Liver (tissue), 3 donors: ENCODE data around the gene ZNF771.
A peak's percentile ranks its signal among the peaks of the same experiment; 100 is the strongest.

Experiments used
- ATF3 ChIP-seq: IDR thresholded peaks from 2 replicates; pipeline ENCODE4 v1.6.1; 2016; ENCODE audit warnings: antibody characterized with exemption
- CTCF ChIP-seq: fragments of 150-350 bp; IDR thresholded peaks from 2 replicates; pipeline ENCODE4 v1.5.1; 2017; ENCODE audit warnings: improper control_type of control experiment, low read depth, low read length; ENCODE audit not compliant: missing input control
- FOXA1 ChIP-seq: IDR thresholded peaks from 2 replicates; pipeline ENCODE4 v1.6.1; 2016; ENCODE audit warnings: antibody characterized with exemption
- GABPA ChIP-seq, 2 donors: IDR thresholded peaks in 1 of 2; conservative IDR thresholded peaks in 1 of 2; 2 replicates each; pipeline ENCODE4 v1.6.1; 2016; ENCODE audit warnings: antibody characterized with exemption in 2 of 2, mild to moderate bottlenecking in 1 of 2, moderate library complexity in 1 of 2
- HNF4A ChIP-seq, 2 donors: conservative IDR thresholded peaks; 2 replicates each; pipeline ENCODE4 v1.6.1; 2016; ENCODE audit warnings: antibody characterized with exemption in 2 of 2, mild to moderate bottlenecking in 2 of 2
- TAF1 ChIP-seq: conservative IDR thresholded peaks from 2 replicates; pipeline ENCODE4 v1.6.1; 2016; ENCODE audit warnings: antibody characterized with exemption, mild to moderate bottlenecking
- YY1 ChIP-seq: IDR thresholded peaks from 2 replicates; pipeline ENCODE4 v1.6.1; 2016; ENCODE audit warnings: antibody characterized with exemption, mild to moderate bottlenecking
- ZBTB33 ChIP-seq: IDR thresholded peaks from 2 replicates; pipeline ENCODE4 v1.6.1; 2016; ENCODE audit warnings: antibody characterized with exemption
- donor health status: healthy.
- donor health status: healthy.

GRCh38 chr16:30378236-30379157 is 28.9 kb upstream of the ZNF771 start:
- no peak for TF ChIP-seq CTCF
- peak in 1 of 2 donors; percentile 46 for TF ChIP-seq GABPA (IDR thresholded peaks at IDR 0.05 in 1 of 2, conservative IDR thresholded peaks at IDR 0.05 in 1 of 2)
- TF ChIP-seq YY1, result peak; percentile 20
- no peak for TF ChIP-seq ATF3
- TF ChIP-seq HNF4A (conservative IDR thresholded peaks at IDR 0.05), result no peak
- no peak for TF ChIP-seq ZBTB33
- no peak for TF ChIP-seq TAF1
- no peak for TF ChIP-seq FOXA1
